GM12873 (cell line): ENCODE data around the gene EFL1.

Source experiments
- TF ChIP-seq, protein P1 (sequence below): IDR thresholded peaks from 2 replicates; pipeline ENCODE4 v1.5.1; 2012; ENCODE audit warnings: low read depth, mild to moderate bottlenecking, moderate library complexity, low read length, control low read depth; ENCODE audit not compliant: insufficient read depth; ENCODE audit errors: missing control alignments

The EFL1 gene

DNA sequence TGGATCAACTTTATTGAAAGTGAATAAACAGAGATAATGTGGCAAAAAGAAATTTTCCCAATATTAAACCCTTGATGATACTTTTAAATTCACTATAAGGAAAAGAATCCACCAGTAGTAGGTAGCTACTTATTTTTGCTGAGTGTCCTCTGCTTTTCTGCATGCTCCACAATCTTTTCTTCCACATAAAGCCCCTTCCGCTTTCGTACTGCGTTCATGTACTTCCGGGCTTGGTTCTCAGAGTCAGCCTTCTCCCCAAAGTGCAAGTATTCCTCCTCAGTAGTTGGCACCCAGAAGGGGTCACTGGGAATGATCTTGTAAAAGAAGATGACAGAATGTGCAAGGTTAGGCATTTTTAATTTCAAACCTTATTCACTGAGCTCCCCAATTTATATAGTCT, 132.3 kb downstream of the EFL1 start:
- TF ChIP-seq, protein P1, sequence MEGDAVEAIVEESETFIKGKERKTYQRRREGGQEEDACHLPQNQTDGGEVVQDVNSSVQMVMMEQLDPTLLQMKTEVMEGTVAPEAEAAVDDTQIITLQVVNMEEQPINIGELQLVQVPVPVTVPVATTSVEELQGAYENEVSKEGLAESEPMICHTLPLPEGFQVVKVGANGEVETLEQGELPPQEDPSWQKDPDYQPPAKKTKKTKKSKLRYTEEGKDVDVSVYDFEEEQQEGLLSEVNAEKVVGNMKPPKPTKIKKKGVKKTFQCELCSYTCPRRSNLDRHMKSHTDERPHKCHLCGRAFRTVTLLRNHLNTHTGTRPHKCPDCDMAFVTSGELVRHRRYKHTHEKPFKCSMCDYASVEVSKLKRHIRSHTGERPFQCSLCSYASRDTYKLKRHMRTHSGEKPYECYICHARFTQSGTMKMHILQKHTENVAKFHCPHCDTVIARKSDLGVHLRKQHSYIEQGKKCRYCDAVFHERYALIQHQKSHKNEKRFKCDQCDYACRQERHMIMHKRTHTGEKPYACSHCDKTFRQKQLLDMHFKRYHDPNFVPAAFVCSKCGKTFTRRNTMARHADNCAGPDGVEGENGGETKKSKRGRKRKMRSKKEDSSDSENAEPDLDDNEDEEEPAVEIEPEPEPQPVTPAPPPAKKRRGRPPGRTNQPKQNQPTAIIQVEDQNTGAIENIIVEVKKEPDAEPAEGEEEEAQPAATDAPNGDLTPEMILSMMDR, result no peak

DNA sequence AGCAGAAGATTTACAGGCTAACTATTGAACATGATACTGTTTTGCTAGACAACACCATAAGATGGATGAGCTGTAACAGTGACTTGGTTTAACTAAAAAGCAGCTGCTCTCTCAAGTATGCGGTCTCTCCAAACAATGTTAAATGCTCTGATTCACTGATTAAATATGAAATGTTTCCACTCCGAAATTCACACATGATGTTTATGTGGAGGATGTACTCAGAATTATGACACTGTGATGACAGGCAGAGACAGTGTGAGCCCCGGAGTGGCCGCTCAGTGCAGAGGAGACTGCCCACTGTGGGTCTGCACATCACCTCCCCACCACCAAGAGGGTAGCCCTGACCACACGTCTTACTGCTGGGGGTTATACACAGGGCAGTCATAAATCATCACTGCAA, 132.8 kb downstream of the EFL1 start:
- TF ChIP-seq, protein P1, result no peak

- TF ChIP-seq, protein P1, result no peak
Observed at GRCh38 chr15:82129149-82129692, 133.3 kb downstream of the EFL1 start.

DNA sequence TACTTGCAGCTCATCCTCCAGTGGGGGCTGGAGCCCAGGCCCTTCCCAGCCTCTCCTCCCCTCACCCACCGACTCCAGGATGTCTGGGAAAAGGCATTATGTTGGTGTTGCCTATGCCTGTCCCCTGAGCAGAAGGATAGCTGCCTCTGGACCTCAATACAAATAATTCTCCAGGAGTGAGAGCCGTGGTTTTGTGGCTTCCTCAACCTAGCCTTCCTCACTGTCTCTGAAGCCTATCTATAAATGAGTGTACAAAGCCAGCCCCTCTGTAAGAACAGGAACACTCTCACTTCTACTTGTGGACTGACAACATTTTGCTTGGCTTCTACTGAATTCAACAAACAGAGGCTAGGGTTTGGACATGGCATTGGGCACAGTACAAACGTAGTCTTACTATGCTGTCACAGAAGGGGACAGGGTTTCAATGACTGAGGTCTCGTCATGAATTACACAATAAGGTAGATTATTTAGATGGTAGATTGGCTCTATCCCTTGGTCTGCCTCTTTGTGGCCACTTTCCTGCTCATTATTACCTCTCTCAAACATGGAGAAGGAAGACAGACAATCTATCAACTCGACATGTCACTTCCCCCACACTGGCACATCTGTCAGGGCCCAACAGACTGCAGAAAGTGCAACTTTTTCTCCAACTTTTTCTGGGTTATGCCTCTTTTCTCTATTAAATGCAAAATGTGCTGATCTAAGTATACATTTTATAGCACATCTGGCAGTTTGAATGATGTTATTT, 134.0 kb downstream of the EFL1 start:
- TF ChIP-seq, protein P1, result no peak

DNA sequence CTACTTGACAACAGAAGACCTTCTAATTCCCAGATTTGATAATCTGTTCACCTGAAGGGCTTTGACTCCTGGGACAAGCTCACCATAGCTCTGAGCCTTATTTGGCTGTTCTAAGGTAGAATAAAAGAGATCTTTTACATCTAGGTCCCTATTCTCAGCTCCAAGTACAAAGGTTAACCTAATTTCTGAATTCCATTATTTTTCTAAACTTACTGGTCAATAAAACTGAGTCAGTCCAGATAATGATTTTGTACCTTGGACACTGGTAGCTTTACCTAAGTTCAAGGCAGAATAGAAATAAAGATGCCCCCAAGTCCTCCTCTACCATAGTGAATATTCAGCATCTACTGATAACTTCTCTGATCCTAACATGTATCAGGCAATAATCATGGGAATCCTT, 135.0 kb downstream of the EFL1 start:
- TF ChIP-seq, protein P1, result no peak

GRCh38 chr15:82126346-82126745, 136.2 kb downstream of the EFL1 start:
- TF ChIP-seq, protein P1, result no peak

- TF ChIP-seq, protein P1, result no peak
Observed at GRCh38 chr15:82124331-82125263, 137.9 kb downstream of the EFL1 start.
